ENCODE measurements around the gene FAF1. TPM values are rescaled to one million over a fixed set of nuclear protein-coding genes. Genes with fewer than 3 reads are reported as not detected.

The FAF1 gene
- total RNA-seq, 2 donors from 2014 or later: 17.8 to 27.5 TPM

- H3K36me3 ChIP-seq (replicated peaks in 1 of 2; ENCODE audit: insufficient read depth in 1 of 2, low read depth in 2 of 2): no peaks in the 10 kb centered on the region
- no peak overlapping the region for H3K27ac ChIP-seq
- intact Hi-C loops (cut with DNase I): no loop called here
- H3K4me1 ChIP-seq: peaks cover 2% of the 10 kb centered on the region
- no peak for DNase-seq
- no peak overlapping the region for H3K4me3 ChIP-seq
- WGBS, 2 donors: 88 to 89% methylated on average over 2 of the region's 2 CpGs
- no peak for TF ChIP-seq CTCF (IDR thresholded peaks at IDR 0.05)
- TF ChIP-seq POLR2A (IDR thresholded peaks at IDR 0.05): no peak
- no peaks in the 10 kb centered on the region for H3K9me3 ChIP-seq
- no peak for ATAC-seq
- no peaks in the 10 kb centered on the region for H3K27me3 ChIP-seq
These were observed 478.8 kb downstream of the FAF1 start for GRCh38 chr1:50481142-50481736.

- H3K27me3 ChIP-seq: no peaks in the 10 kb centered on the region
- H3K36me3 ChIP-seq (replicated peaks in 1 of 2; ENCODE audit: insufficient read depth in 1 of 2, low read depth in 2 of 2): no peaks in the 10 kb centered on the region
- DNase-seq (no peak), ATAC-seq (no peak)
- WGBS, 2 donors: 38 to 58% methylated on average over 1 of the region's 1 CpG
- TF ChIP-seq CTCF (IDR thresholded peaks at IDR 0.05) (no peak), POLR2A (IDR thresholded peaks at IDR 0.05) (no peak)
- peaks cover 29% of the 10 kb centered on the region for H3K4me1 ChIP-seq
- intact Hi-C loops (cut with DNase I): no loop called here
- no peaks in the 10 kb centered on the region for H3K9me3 ChIP-seq
- H3K27ac ChIP-seq: no peak overlapping the region
- no peak overlapping the region for H3K4me3 ChIP-seq
These were observed 483.3 kb downstream of the FAF1 start for GRCh38 chr1:50476800-50477199.

GRCh38 chr1:50474859-50475809 lies 484.9 kb downstream of the FAF1 start:
- no peaks in the 10 kb centered on the region for H3K9me3 ChIP-seq
- H3K36me3 ChIP-seq (replicated peaks in 1 of 2; ENCODE audit: insufficient read depth in 1 of 2, low read depth in 2 of 2): peaks cover 0 to 2% of the 10 kb centered on the region in 2 donors
- ATAC-seq: peak; percentile 94
- no peak overlapping the region for H3K4me3 ChIP-seq
- TF ChIP-seq POLR2A (IDR thresholded peaks at IDR 0.05) (no peak), CTCF (IDR thresholded peaks at IDR 0.05) (no peak)
- no peak for DNase-seq
- no peaks in the 10 kb centered on the region for H3K27me3 ChIP-seq
- intact Hi-C loops (cut with DNase I): no loop called here
- H3K27ac ChIP-seq: peak overlapping the region; percentile 14 to 46 (median 39)
- H3K4me1 ChIP-seq: peaks cover 29% of the 10 kb centered on the region
- WGBS, 2 donors: 89 to 94% methylated on average over 7 of the region's 7 CpGs

- Histone ChIP-seq H3K4me3 (no peak overlapping the region), H3K9me3 (no peaks in the 10 kb centered on the region), H3K4me1 (peaks cover 29% of the 10 kb centered on the region), H3K27me3 (no peaks in the 10 kb centered on the region), H3K36me3 (replicated peaks in 1 of 2; ENCODE audit: insufficient read depth in 1 of 2, low read depth in 2 of 2) (peaks cover 0 to 2% of the 10 kb centered on the region in 2 donors), H3K27ac (no peak overlapping the region)
- intact Hi-C loops (cut with DNase I): no loop called here
- ATAC-seq: peak; percentile 61
- peak; percentile 15 to 65 (median 48) for DNase-seq
- no peak for TF ChIP-seq CTCF (IDR thresholded peaks at IDR 0.05)
- TF ChIP-seq POLR2A (IDR thresholded peaks at IDR 0.05): no peak
These were observed 486.6 kb downstream of the FAF1 start for GRCh38 chr1:50473513-50473912.
